GM10847 (cell line): ENCODE results near the gene TRPV5.

Experiments
- POLR2A ChIP-seq: IDR thresholded peaks from 2 replicates; pipeline ENCODE4 v1.6.1; 2011; ENCODE audit not compliant: insufficient read length; ENCODE audit errors: extremely low read depth

Gene TRPV5

GRCh38 chr7:142874409-142874808, 59.1 kb downstream of the TRPV5 start:
- no peak for TF ChIP-seq POLR2A

- TF ChIP-seq POLR2A, result no peak
Measured at GRCh38 chr7:142873871-142874270, 59.7 kb downstream of the TRPV5 start.

DNA sequence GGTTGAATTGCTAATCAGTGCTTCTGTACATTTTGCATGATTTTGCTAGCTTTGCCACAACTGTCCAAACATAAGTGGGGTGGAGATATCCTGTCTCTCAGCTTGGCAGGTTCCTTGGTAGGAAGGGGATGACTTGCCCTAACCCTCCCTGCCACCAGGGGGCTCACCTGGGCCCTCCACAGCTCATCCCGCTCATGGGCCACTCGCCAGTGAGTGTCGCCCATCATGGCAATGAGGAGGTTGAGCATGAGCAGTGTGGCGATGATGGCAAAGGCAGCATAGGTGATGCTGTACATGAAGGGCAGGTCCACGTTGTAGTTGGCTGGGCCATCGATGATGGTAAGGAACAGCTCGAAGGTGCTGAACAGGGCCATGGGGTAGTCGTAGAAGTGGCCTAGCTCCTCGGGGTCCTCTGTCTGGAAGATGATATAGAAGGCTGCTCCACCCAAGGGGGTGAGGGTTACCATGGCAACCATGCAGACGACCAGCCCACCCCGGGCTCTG, 60.2 kb downstream of the TRPV5 start:
- no peak for TF ChIP-seq POLR2A

GRCh38 chr7:142872106-142872675, 61.4 kb downstream of the TRPV5 start:
- TF ChIP-seq POLR2A, result no peak

DNA sequence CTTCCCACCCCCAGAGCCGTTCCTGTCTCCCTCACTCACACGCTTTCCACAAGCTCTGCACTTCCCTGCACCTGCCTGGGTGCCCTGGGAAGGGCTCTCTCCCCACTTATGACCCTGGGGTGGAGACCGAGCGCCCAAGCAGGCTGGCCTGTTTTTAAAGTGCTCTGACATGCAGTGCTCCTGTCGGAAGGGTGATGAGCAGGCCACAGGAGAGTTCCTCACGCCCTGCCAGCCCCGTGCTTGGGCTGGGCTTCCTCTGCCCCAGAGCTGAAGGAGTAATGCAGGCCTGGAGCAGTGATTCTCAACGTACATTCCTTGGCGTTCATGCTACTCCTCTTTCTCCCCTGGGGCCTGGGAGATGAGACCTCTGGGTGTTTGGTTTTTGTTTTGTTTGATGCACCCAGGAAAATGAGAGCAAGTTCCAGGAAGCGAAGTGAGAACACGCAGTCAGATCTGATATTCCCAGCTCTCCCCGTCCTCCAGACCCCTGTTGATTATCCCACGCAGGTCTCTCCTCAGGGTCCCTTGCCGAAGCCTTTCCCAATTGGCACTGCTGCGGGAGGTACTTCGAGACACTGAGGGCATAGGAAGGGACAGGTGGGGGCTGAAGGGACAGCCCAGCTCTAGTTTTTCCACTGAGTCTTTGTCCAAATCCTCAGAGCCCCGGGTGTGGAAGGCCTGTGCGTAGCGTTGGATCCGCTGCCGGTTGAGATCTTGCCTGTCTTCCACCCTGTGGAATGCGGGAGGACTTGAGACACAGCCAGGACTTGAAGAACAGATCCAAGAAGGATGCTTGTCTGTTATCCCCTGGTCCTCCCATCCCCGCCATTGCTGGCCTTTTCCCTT, 62.1 kb downstream of the TRPV5 start:
- TF ChIP-seq POLR2A, result no peak

GRCh38 chr7:142870566-142871259, 62.8 kb downstream of the TRPV5 start:
- TF ChIP-seq POLR2A, result no peak

DNA sequence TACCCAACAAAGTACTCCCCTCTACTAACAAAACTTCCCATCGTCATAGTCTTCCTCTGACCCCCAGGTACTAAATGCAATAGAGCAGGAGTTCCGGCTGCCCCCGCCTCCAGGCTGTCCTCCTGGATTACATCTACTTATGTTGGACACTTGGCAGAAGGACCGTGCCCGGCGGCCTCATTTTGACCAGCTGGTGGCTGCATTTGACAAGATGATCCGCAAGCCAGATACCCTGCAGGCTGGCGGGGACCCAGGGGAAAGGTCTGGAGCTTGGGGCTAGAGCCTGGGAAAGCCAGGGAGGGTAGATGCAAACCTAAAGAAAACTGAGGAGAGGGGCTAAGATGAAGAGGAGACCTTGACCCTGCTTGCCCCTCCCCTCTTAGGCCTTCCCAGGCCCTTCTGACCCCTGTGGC, 63.4 kb downstream of the TRPV5 start:
- TF ChIP-seq POLR2A, result no peak

DNA sequence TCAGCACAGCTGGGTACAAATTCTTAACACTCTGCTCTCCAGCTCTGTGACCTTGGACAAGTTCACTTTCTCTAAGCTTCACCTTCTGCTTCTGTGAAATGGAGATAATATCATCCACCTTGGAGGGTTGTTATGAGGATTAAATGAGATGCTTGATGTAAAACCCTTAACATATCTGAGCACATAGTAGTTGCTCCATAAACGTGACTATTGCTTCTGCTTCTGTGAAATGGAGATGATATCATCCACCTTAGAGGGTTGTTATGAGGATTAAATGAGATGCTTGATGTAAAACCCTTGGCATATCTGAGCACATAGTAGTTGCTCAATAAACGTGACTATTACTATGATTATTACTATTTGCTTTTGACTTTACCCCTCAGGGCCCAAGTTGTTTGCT, 64.1 kb downstream of the TRPV5 start:
- TF ChIP-seq POLR2A, result no peak

- TF ChIP-seq POLR2A, result no peak
Measured at GRCh38 chr7:142868986-142869415, 64.5 kb downstream of the TRPV5 start.

DNA sequence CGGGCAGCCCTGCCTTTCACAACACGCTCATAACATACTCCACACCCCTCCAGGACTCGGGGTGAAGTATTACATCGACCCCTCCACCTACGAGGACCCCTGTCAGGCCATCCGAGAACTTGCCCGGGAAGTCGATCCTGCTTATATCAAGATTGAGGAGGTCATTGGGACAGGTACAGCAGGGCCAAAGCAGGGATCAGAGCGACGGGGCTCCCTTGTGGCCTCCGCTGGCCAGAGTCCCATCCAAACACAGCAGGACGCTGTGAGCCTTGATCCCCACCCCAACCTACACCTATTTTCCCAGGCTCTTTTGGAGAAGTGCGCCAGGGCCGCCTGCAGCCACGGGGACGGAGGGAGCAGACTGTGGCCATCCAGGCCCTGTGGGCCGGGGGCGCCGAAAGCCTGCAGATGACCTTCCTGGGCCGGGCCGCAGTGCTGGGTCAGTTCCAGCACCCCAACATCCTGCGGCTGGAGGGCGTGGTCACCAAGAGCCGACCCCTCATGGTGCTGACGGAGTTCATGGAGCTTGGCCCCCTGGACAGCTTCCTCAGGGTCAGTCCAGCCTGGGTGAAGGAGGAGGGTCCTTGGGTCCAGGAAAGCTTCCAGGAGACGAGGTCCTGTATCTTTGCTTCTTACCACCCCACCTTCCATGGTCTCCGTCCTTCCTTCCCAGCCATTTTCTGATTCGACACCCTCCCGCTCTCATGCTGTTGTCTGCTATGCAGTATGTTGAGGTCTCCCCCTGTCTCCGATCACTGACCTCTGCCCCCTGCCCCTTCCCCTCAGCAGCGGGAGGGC, 65.2 kb downstream of the TRPV5 start:
- TF ChIP-seq POLR2A, result no peak

DNA sequence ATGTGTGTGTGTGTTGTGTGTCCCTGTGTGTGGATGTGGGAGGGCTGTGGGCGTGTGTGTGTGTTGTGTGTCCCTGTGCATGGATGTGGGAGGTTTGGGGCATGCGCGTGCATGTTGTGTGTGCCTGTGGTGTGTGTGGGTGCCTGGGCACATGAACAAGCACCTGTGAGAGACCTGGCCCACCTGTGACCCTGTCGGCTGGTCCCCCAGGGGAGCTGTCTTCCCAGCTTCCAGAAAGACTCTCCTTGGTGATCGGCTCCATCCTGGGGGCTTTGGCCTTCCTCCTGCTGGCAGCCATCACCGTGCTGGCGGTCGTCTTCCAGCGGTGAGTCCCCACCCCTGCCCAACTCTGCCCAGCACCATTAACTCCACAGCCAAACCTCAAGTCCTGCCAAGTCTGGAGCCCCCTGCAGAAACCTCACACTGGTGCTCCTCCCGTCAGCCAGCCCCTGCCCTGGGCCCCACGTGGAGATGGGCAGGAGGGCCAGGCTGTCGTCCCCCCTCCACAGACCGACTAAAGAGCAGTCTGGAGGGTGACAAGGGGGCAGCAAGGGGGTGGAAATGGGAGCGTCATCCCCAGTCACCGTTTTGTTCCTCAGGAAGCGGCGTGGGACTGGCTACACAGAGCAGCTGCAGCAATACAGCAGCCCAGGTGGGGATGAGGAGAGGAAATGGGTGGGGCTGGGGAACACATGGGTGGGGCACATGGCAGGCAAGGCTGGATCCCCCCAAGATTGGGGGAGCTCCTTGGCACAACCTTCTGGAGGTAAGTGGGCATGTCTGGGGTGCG, 66.0 kb downstream of the TRPV5 start:
- no peak for TF ChIP-seq POLR2A

DNA sequence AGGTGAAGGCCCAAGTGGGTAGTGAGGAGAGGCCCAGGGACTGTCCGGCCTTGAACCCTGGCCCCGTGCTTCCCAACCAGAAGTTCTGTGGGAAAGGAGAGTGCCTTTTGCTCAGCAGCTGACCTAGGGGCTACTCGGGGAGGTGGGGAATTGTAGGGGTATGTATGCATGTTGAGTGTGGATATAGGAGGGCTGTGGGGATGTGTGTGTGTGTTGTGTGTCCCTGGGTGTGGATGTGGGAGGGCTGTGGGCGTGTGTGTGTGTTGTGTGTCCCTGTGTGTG, 66.5 kb downstream of the TRPV5 start:
- no peak for TF ChIP-seq POLR2A

DNA sequence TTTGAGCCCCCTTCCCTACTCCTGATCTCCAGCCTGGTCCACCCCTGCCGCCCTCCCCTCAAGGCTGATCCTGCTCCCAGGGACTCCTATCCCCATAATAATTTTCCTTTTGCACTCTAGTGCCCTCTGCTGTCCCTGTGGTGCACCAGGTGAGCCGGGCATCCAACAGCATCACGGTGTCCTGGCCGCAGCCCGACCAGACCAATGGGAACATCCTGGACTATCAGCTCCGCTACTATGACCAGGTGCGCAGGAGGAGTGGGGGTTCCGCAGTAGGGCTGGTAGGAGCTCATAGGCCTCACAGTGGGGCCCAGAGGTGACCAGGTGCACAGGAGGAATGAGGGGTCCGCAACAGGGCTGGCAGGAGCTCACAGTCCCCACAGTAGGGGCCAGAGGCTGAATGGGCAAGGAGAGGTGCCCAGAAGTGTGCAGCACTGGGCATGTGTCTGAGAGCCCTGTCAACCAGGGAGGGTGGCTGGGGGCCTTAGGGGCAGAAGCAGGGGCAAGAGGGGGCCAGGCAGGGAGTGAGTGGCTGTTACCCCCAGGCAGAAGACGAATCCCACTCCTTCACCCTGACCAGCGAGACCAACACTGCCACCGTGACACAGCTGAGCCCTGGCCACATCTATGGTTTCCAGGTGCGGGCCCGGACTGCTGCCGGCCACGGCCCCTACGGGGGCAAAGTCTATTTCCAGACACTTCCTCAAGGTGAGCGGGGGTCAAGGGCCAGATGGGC, 67.0 kb downstream of the TRPV5 start:
- TF ChIP-seq POLR2A, result no peak

- TF ChIP-seq POLR2A, result no peak
Measured at GRCh38 chr7:142865766-142866165, 67.8 kb downstream of the TRPV5 start.
